Measurements from ENCODE around the gene PPP2R3A. TPM values are rescaled to one million over a fixed set of nuclear protein-coding genes. Genes with fewer than 3 reads are reported as not detected.

PPP2R3A gene
- total and polyA plus RNA-seq, 2 of the 4 experiments (the other 2 are of a cell fraction), result 11.3 to 37.3 TPM

- intact Hi-C loops (cut with micrococcal nuclease), result loop anchor here (2.0 kb wide), 1 partner anchor 37 kb away; no protein-coding TSS in a partner anchor
- DNase-seq, result peak; percentile 61
- Histone ChIP-seq H3K56ac (ENCODE audit: extremely low read depth, insufficient read depth, low read length) (no peak overlapping the region), H3K4me3 (ENCODE audit: insufficient read depth, low read depth, low read length) (no peak overlapping the region), H2BK120ac (ENCODE audit: low read depth, low read length) (no peak overlapping the region), H2AK5ac (ENCODE audit: low read depth, low read length) (no peak overlapping the region), H2BK5ac (ENCODE audit: low read depth, low read length, poor library complexity, severe bottlenecking) (no peak overlapping the region), H3K79me1 (ENCODE audit: low read depth in 1 of 2, low read length in 2 of 2) (peaks cover 28 to 54% of the 10 kb centered on the region in 2 experiments), H4K5ac (ENCODE audit: low read depth, low read length) (no peak overlapping the region), H2BK20ac (ENCODE audit: low read depth, low read length) (no peak overlapping the region), H3K27me3 (ENCODE audit: control insufficient read depth, insufficient read depth, low read length) (no peaks in the 10 kb centered on the region), H3K4me1 (ENCODE audit: control insufficient read depth, insufficient read depth, low read length) (peaks cover 5% of the 10 kb centered on the region; the same call in 1 of the 2 replicates), H3K9me3 (ENCODE audit: control insufficient read depth, insufficient read depth, low read length) (no peaks in the 10 kb centered on the region), H4K8ac (ENCODE audit: low read depth in 2 of 2, low read length in 2 of 2) (no peak overlapping the region), H3K36me3 (ENCODE audit: control insufficient read depth, insufficient read depth, low read length) (peaks cover 19% of the 10 kb centered on the region), H3K14ac (replicated peaks; ENCODE audit: low read depth, low read length) (no peak overlapping the region), H3K4me2 (ENCODE audit: low read depth, low read length) (peak overlapping the region; percentile 31; the same call in 1 of the 2 replicates), H3K9ac (ENCODE audit: low read depth, low read length) (no peak overlapping the region), H2AK9ac (replicated peaks; ENCODE audit: low read depth, low read length, poor library complexity) (no peak overlapping the region), H3K4ac (ENCODE audit: low read depth, low read length) (no peak overlapping the region), H2AFZ (replicated peaks; ENCODE audit: low read length, poor library complexity) (no peak overlapping the region), H3K9me1 (ENCODE audit: insufficient read depth, low read length) (peaks cover 6% of the 10 kb centered on the region; the same call in 1 of the 2 replicates), H3K18ac (ENCODE audit: low read depth, low read length) (no peak overlapping the region), H4K20me1 (ENCODE audit: insufficient read depth, low read length) (peaks cover 57% of the 10 kb centered on the region), H4K91ac (ENCODE audit: insufficient read depth, low read depth, low read length) (no peak overlapping the region), H3K27ac (ENCODE audit: insufficient read depth, low read length) (no peak overlapping the region), H3K23ac (ENCODE audit: low read depth, low read length) (no peak overlapping the region), H2BK15ac (ENCODE audit: low read depth, low read length) (no peak overlapping the region)
- no peak for TF ChIP-seq RAD21 (IDR thresholded peaks at IDR 0.05; ENCODE audit: low read length)
- ATAC-seq (ENCODE audit: low read depth), result peak; percentile 35; the same call in 1 of the 2 replicates
- dilution Hi-C loops (cut with HindIII; ENCODE audit: low sequenced_read_pairs, unreplicated experiment), result no loop called here
- ChIA-PET POLR2A (ENCODE audit: unreplicated experiment) (no interaction called here), CTCF (no interaction called here)
- no CpG with 5 or more reads among the region's 3 CpGs for WGBS, 2 experiments (ENCODE audit: extremely low coverage in 2 of 2, insufficient read length in 1 of 2)
- in situ Hi-C loops (cut with MboI; ENCODE audit: low sequenced_read_pairs), result no loop called here
- BruUV-seq (replicated peaks), result TSS peak; percentile 43
Observed at GRCh38 chr3:136149667-136150066, 184.1 kb downstream of the PPP2R3A start.
